HEK293T (cell line): Measurements from ENCODE around the gene PLAGL1.

Experiments
- BHLHE40 ChIP-seq: fragments of 450-650 bp; IDR thresholded peaks from 2 replicates; pipeline ENCODE4 v1.6.1; 2016; ENCODE audit warnings: mild to moderate bottlenecking, moderate library complexity, borderline replicate concordance
- CTBP1 ChIP-seq: fragments of 450-650 bp; IDR thresholded peaks from 2 replicates; pipeline ENCODE4 v1.6.1; 2016; ENCODE audit warnings: borderline replicate concordance
- ELF4 ChIP-seq: fragments of 450-650 bp; IDR thresholded peaks from 2 replicates; pipeline ENCODE4 v1.6.1; 2017; ENCODE audit warnings: antibody characterized with exemption
- FOXK2 ChIP-seq: fragments of 450-650 bp; IDR thresholded peaks from 2 replicates; pipeline ENCODE4 v1.6.1; 2016; ENCODE audit warnings: mild to moderate bottlenecking
- FOXM1 ChIP-seq: fragments of 450-650 bp; IDR thresholded peaks from 2 replicates; pipeline ENCODE4 v1.6.1; 2017; ENCODE audit warnings: mild to moderate bottlenecking, borderline replicate concordance
- L3MBTL2 ChIP-seq: fragments of 450-650 bp; conservative IDR thresholded peaks from 2 replicates; pipeline ENCODE4 v1.6.1; 2016; ENCODE audit warnings: mild to moderate bottlenecking
- LEF1 ChIP-seq: fragments of 450-650 bp; IDR thresholded peaks from 2 replicates; pipeline ENCODE4 v1.6.1; 2017; ENCODE audit warnings: mild to moderate bottlenecking, borderline replicate concordance
- NFRKB ChIP-seq: fragments of 450-650 bp; IDR thresholded peaks from 2 replicates; pipeline ENCODE4 v1.6.1; 2016; ENCODE audit warnings: mild to moderate bottlenecking, moderate library complexity
- SP1 ChIP-seq: fragments of 450-650 bp; IDR thresholded peaks from 2 replicates; pipeline ENCODE4 v1.6.1; 2017
- TARDBP ChIP-seq: fragments of 450-650 bp; IDR thresholded peaks from 2 replicates; pipeline ENCODE4 v1.6.1; 2016
- TF ChIP-seq, protein P1 (sequence below): fragments of 450-650 bp; IDR thresholded peaks from 2 replicates; pipeline ENCODE4 v1.6.1; 2016

DNA sequence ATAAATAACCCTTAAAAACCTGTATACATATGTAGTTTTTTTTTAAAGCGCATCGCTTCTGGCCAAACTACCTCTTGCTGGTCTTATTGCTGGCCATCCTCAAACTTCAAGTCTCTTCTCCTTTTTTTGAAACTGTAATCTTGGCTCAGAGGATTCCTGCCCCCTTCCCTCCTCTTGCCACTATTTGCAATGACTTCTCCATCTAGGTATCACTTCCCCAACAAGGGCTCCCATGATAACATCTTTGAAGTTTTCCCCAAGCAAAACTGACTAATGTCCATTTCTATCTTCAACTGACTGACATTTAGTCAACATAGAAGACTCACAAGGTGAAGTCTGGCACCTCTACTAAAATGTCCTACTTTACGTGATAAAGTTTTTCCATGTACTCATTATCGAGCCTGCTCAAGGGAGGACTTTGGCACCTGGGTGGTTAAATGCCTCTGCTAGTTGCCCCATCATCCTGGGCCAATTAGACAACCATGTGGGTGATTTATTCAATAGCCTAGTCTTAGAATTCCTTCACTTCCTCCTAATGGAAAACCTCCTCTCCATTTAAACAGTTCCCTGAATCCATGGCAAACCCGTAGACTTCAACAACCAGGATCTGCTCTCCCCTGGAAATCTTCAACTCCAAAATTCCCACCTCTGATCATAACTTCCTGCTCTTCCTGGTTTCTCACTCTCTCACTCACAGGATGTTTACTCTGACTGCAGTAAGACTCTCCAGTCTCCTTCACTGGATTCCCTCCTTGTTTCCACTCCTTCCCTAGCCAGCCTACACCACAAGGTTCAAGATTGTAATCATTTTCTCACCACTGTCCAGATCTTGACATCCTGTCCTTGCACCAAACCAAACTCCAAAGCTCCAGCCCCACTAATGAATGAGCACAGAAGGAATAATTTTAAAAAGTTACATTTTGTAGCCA lies 9.4 kb upstream of the PLAGL1 start:
- TF ChIP-seq CTBP1 (no peak), FOXK2 (no peak), SP1 (no peak), L3MBTL2 (no peak), FOXM1 (no peak), LEF1 (no peak), NFRKB (no peak), BHLHE40 (no peak), TARDBP (no peak), ELF4 (no peak)
- TF ChIP-seq, protein P1, sequence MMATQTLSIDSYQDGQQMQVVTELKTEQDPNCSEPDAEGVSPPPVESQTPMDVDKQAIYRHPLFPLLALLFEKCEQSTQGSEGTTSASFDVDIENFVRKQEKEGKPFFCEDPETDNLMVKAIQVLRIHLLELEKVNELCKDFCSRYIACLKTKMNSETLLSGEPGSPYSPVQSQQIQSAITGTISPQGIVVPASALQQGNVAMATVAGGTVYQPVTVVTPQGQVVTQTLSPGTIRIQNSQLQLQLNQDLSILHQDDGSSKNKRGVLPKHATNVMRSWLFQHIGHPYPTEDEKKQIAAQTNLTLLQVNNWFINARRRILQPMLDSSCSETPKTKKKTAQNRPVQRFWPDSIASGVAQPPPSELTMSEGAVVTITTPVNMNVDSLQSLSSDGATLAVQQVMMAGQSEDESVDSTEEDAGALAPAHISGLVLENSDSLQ = no peak
